Measurements from ENCODE around the gene CYP39A1. TPM values are rescaled to one million over a fixed set of nuclear protein-coding genes. Genes with fewer than 3 reads are reported as not detected.

Gene CYP39A1
- total RNA-seq, 1 experiment from 2014 or later = not detected

DNA sequence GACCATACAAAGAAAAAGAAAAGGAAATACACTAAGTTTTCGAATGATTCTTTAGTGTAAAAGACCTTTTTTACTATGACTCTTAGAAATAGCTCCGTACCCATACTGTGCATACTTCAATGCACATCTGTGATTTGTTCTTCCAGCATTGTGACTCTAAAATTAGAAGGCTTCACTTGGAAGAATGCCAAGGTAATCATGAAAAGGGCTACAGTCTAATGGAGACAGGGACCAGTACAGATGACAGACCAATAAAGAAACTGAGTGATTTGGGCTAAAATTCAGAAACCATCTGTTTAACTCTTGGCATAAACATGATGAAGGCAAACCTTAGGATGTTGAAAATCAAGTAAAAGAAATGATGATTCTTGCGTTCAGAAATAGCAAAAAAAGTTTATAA is 46.3 kb downstream of the CYP39A1 start:
- Histone ChIP-seq H3K27ac (ENCODE audit: low read depth, low read length, poor library complexity, severe bottlenecking) (no peak overlapping the region), H3K4me3 (ENCODE audit: low read depth, low read length, poor library complexity, severe bottlenecking) (no peak overlapping the region), H3K36me3 (ENCODE audit: insufficient read depth, low read length, poor library complexity, severe bottlenecking) (no peaks in the 10 kb centered on the region), H3K9me3 (ENCODE audit: low read depth, low read length, poor library complexity, severe bottlenecking) (no peaks in the 10 kb centered on the region), H3K27me3 (replicated peaks; ENCODE audit: insufficient read depth, low read depth, low read length, poor library complexity) (no peaks in the 10 kb centered on the region), H3K4me1 (ENCODE audit: insufficient read depth, low read length, poor library complexity, severe bottlenecking) (no peaks in the 10 kb centered on the region)
- ChIA-PET CTCF (no interaction called here), POLR2A (ENCODE audit: low non-redundant PET) (no interaction called here)
- DNase-seq (ENCODE audit: low spot score) = no peak
- intact Hi-C loops (cut with micrococcal nuclease; ENCODE audit: unreplicated experiment) = no loop called here
- BruUV-seq (replicated peaks) = no TSS peak
- no peak for TF ChIP-seq EZH2 (IDR thresholded peaks at IDR 0.05; ENCODE audit: borderline replicate concordance, low read depth, low read length, poor library complexity, severe bottlenecking)

DNA sequence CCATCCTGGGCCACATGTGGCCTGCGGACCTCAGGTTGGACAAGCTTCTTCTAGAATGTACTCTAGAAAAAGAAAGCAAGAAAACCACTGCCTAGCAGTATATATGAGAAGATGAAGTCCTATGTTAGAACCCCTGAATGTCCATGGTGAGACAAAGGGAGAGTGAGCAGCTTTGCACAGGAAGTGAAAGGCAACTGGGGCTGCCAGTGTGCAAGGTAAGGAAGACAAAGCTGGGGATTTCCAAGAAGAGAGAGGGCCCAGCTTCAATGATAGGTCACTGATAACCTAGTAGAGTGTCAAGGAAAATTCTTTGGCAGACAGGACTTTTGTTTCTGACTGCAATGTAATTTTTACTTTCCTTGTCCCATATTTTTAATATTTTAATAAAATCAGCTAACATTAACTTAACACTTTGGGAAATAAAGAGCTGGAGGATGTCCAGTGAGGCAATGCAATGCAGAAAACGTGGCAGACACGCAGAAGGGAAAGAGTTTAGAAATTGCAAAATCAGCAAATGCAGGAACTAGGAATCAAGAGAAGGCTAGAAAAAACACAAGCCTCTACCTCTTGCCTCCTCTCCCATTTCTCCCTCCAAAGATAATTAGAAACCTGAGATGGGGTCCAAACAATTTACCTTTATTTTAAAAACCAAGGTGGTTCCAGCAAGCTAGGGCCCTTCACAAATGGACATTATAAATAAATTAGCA is 47.4 kb downstream of the CYP39A1 start:
- BruUV-seq (replicated peaks) = no TSS peak
- ChIA-PET CTCF (no interaction called here), POLR2A (ENCODE audit: low non-redundant PET) (no interaction called here)
- no peaks in the 10 kb centered on the region for H3K9me3 ChIP-seq (ENCODE audit: low read depth, low read length, poor library complexity, severe bottlenecking)
- H3K27ac ChIP-seq (ENCODE audit: low read depth, low read length, poor library complexity, severe bottlenecking) = no peak overlapping the region
- H3K27me3 ChIP-seq (replicated peaks; ENCODE audit: insufficient read depth, low read depth, low read length, poor library complexity) = no peaks in the 10 kb centered on the region
- H3K4me1 ChIP-seq (ENCODE audit: insufficient read depth, low read length, poor library complexity, severe bottlenecking) = no peaks in the 10 kb centered on the region
- H3K4me3 ChIP-seq (ENCODE audit: low read depth, low read length, poor library complexity, severe bottlenecking) = no peak overlapping the region
- no peak for DNase-seq (ENCODE audit: low spot score)
- no peaks in the 10 kb centered on the region for H3K36me3 ChIP-seq (ENCODE audit: insufficient read depth, low read length, poor library complexity, severe bottlenecking)
- TF ChIP-seq EZH2 (IDR thresholded peaks at IDR 0.05; ENCODE audit: borderline replicate concordance, low read depth, low read length, poor library complexity, severe bottlenecking) = no peak
- TF ChIP-seq, protein P1, sequence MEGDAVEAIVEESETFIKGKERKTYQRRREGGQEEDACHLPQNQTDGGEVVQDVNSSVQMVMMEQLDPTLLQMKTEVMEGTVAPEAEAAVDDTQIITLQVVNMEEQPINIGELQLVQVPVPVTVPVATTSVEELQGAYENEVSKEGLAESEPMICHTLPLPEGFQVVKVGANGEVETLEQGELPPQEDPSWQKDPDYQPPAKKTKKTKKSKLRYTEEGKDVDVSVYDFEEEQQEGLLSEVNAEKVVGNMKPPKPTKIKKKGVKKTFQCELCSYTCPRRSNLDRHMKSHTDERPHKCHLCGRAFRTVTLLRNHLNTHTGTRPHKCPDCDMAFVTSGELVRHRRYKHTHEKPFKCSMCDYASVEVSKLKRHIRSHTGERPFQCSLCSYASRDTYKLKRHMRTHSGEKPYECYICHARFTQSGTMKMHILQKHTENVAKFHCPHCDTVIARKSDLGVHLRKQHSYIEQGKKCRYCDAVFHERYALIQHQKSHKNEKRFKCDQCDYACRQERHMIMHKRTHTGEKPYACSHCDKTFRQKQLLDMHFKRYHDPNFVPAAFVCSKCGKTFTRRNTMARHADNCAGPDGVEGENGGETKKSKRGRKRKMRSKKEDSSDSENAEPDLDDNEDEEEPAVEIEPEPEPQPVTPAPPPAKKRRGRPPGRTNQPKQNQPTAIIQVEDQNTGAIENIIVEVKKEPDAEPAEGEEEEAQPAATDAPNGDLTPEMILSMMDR (conservative IDR thresholded peaks at IDR 0.05; ENCODE audit: low read depth, low read length) = no peak
- intact Hi-C loops (cut with micrococcal nuclease; ENCODE audit: unreplicated experiment) = no loop called here

DNA sequence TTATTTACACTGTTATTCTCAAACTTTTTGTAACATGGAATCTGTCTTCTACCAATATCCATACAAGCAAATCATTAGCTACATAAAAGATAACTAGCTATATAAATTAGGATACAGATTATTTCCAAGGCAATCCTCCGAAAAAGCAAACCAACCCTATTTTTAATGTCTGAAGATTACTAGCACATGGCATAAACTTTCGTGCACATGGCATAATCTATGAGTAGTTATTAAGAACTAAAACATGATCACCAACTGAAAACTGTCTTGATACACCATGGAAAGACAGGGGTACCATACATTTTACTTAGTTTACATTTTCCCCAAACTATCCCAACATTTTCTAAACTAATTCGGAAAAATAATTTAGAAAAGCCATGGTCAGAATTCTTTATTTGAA is 54.4 kb downstream of the CYP39A1 start:
- no peaks in the 10 kb centered on the region for H3K27me3 ChIP-seq (replicated peaks; ENCODE audit: insufficient read depth, low read depth, low read length, poor library complexity)
- CTCF ChIA-PET = no interaction called here
- no peak for DNase-seq (ENCODE audit: low spot score)
- intact Hi-C loops (cut with micrococcal nuclease; ENCODE audit: unreplicated experiment) = no loop called here
- no peak overlapping the region for H3K4me3 ChIP-seq (ENCODE audit: low read depth, low read length, poor library complexity, severe bottlenecking)
- TF ChIP-seq, protein P1 (conservative IDR thresholded peaks at IDR 0.05; ENCODE audit: low read depth, low read length) = no peak
- TF ChIP-seq EZH2 (IDR thresholded peaks at IDR 0.05; ENCODE audit: borderline replicate concordance, low read depth, low read length, poor library complexity, severe bottlenecking) = no peak
- H3K27ac ChIP-seq (ENCODE audit: low read depth, low read length, poor library complexity, severe bottlenecking) = no peak overlapping the region
- POLR2A ChIA-PET (ENCODE audit: low non-redundant PET) = no interaction called here
- no TSS peak for BruUV-seq (replicated peaks)
- no peaks in the 10 kb centered on the region for H3K9me3 ChIP-seq (ENCODE audit: low read depth, low read length, poor library complexity, severe bottlenecking)
- no peaks in the 10 kb centered on the region for H3K36me3 ChIP-seq (ENCODE audit: insufficient read depth, low read length, poor library complexity, severe bottlenecking)
- no peaks in the 10 kb centered on the region for H3K4me1 ChIP-seq (ENCODE audit: insufficient read depth, low read length, poor library complexity, severe bottlenecking)

DNA sequence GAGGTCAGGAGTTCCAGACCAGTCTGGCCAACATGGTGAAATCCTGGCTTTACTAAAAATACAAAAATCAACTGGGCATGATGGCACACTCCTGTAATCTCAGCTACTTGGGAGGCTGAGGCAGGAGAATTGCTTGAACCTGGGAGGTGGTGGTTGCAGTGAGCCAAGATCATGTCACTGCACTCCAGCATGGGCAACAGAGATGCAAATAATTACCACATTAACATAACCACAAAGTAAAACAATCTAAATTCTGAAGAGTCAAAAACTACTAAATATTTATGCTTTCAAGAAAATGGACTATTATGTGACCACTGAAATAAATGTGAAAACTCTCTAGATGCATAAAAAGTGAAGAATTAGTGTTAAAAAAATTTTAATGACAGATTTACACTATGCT is 59.9 kb downstream of the CYP39A1 start:
- no peak for DNase-seq (ENCODE audit: low spot score)
- Histone ChIP-seq H3K4me3 (ENCODE audit: low read depth, low read length, poor library complexity, severe bottlenecking) (no peak overlapping the region), H3K27ac (ENCODE audit: low read depth, low read length, poor library complexity, severe bottlenecking) (no peak overlapping the region), H3K9me3 (ENCODE audit: low read depth, low read length, poor library complexity, severe bottlenecking) (no peaks in the 10 kb centered on the region), H3K36me3 (ENCODE audit: insufficient read depth, low read length, poor library complexity, severe bottlenecking) (no peaks in the 10 kb centered on the region), H3K27me3 (replicated peaks; ENCODE audit: insufficient read depth, low read depth, low read length, poor library complexity) (no peaks in the 10 kb centered on the region), H3K4me1 (ENCODE audit: insufficient read depth, low read length, poor library complexity, severe bottlenecking) (no peaks in the 10 kb centered on the region)
- no TSS peak for BruUV-seq (replicated peaks)
- POLR2A ChIA-PET (ENCODE audit: low non-redundant PET) = no interaction called here
- TF ChIP-seq, protein P1 (conservative IDR thresholded peaks at IDR 0.05; ENCODE audit: low read depth, low read length) = no peak
- TF ChIP-seq EZH2 (IDR thresholded peaks at IDR 0.05; ENCODE audit: borderline replicate concordance, low read depth, low read length, poor library complexity, severe bottlenecking) = no peak
- CTCF ChIA-PET = no interaction called here
- intact Hi-C loops (cut with micrococcal nuclease; ENCODE audit: unreplicated experiment) = no loop called here
